Motor neuron (in vitro differentiated cells): ENCODE data around the gene EXT2. TPM values are rescaled to one million over a fixed set of nuclear protein-coding genes. Genes with fewer than 3 reads are reported as not detected.

Source experiments
- ATAC-seq, 8 experiments: fragments of 200-7000 bp; cut with Tn5 transposase; replicated peaks in 6 of 8; 2 replicates each; pipeline ENCODE4 v1.8.0; 2021; ENCODE audit warnings: mild to moderate bottlenecking in 8 of 8, moderate library complexity in 8 of 8
- H3K27ac ChIP-seq, 2 donors: fragments of 250-450 bp; sonication (Bioruptor Pico); 2 replicates each; pipeline ENCODE4 v1.9.0; 2021; ENCODE audit warnings: antibody characterized with exemption in 2 of 2, mild to moderate bottlenecking in 2 of 2, moderate library complexity in 1 of 2
- H3K4me1 ChIP-seq, 2 donors: fragments of 250-450 bp; sonication (Bioruptor Pico); replicated peaks in 1 of 2; 2 replicates each; pipeline ENCODE4 v1.6.1; 2021; ENCODE audit warnings: antibody characterized with exemption in 2 of 2, mild to moderate bottlenecking in 2 of 2, moderate library complexity in 1 of 2
- H3K4me3 ChIP-seq, 5 donors: fragments of 250-450 bp; sonication (Bioruptor Pico); 2 replicates each; pipeline ENCODE4 v1.9.0; 2021; ENCODE audit warnings: antibody characterized with exemption in 5 of 5, mild to moderate bottlenecking in 5 of 5, moderate library complexity in 4 of 5
- WGBS, 10 experiments: fragments of 450-650 bp; shearing (Covaris generic); methylation state at CpG; one replicate each; pipeline ENCODE4 v1.0.0; 2022; 5-methylcytosine and 5-hydroxymethylcytosine counted together
- in situ Hi-C, 9 experiments: fragments of 400-800 bp; cut with MboI; loops; one replicate each; pipeline ENCODE4 v1.15.0; 2021; ENCODE audit warnings: low sequenced_read_pairs in 9 of 9, low pct_unique_long_range_greater_than_20kb in 2 of 9; ENCODE audit not compliant: unreplicated experiment in 9 of 9
- total RNA-seq, 8 experiments: library from RNA; unstranded; fragments of 300-600 nt; gene quantifications; 2 replicates each; pipeline versions ENCODE4 v1.2.3 to v1.2.4, GENCODE V29; 2022

The EXT2 gene
- total RNA-seq, 8 experiments from 2014 or later: 29.3 to 96.9 (median 48.8) TPM

GRCh38 chr11:44263738-44264437 is 168.4 kb downstream of the EXT2 start:
- ATAC-seq: peak in 2 of 8 experiments; percentile 23 to 87
- peaks cover 0 to 4% of the 10 kb centered on the region in 2 donors for H3K4me1 ChIP-seq
- no peak overlapping the region for H3K4me3 ChIP-seq
- 50 to 100% (median 77%) methylated on average over 1 to 5 of the region's 20 CpGs; no CpG with 5 or more reads in 4 of the 10 experiments for WGBS, 10 experiments
- no peak overlapping the region for H3K27ac ChIP-seq
- in situ Hi-C loops: no loop called here

- H3K4me1 ChIP-seq: peaks cover 0 to 4% of the 10 kb centered on the region in 2 donors
- 76 to 100% (median 83%) methylated on average over 1 to 3 of the region's 8 CpGs; no CpG with 5 or more reads in 7 of the 10 experiments for WGBS, 10 experiments
- H3K4me3 ChIP-seq: no peak overlapping the region
- no peak overlapping the region for H3K27ac ChIP-seq
- in situ Hi-C loops: no loop called here
- peak in 1 of 8 experiments; percentile 18 for ATAC-seq
Measured at GRCh38 chr11:44264438-44264749, 168.9 kb downstream of the EXT2 start.

GRCh38 chr11:44264761-44265160 is 169.3 kb downstream of the EXT2 start:
- no peak for ATAC-seq
- H3K27ac ChIP-seq: no peak overlapping the region
- H3K4me3 ChIP-seq: no peak overlapping the region
- in situ Hi-C loops: no loop called here
- WGBS, 10 experiments: 100% methylated on average over 3 of the region's 22 CpGs; no CpG with 5 or more reads in 9 of the 10 experiments
- H3K4me1 ChIP-seq: peaks cover 0 to 4% of the 10 kb centered on the region in 2 donors

GRCh38 chr11:44266056-44266780 is 170.7 kb downstream of the EXT2 start:
- ATAC-seq: no peak
- H3K4me3 ChIP-seq: no peak overlapping the region
- H3K4me1 ChIP-seq: peaks cover 0 to 4% of the 10 kb centered on the region in 2 donors
- 48 to 100% (median 67%) methylated on average over 1 to 9 of the region's 9 CpGs; no CpG with 5 or more reads in 3 of the 10 experiments for WGBS, 10 experiments
- H3K27ac ChIP-seq: no peak overlapping the region
- in situ Hi-C loops: no loop called here

DNA sequence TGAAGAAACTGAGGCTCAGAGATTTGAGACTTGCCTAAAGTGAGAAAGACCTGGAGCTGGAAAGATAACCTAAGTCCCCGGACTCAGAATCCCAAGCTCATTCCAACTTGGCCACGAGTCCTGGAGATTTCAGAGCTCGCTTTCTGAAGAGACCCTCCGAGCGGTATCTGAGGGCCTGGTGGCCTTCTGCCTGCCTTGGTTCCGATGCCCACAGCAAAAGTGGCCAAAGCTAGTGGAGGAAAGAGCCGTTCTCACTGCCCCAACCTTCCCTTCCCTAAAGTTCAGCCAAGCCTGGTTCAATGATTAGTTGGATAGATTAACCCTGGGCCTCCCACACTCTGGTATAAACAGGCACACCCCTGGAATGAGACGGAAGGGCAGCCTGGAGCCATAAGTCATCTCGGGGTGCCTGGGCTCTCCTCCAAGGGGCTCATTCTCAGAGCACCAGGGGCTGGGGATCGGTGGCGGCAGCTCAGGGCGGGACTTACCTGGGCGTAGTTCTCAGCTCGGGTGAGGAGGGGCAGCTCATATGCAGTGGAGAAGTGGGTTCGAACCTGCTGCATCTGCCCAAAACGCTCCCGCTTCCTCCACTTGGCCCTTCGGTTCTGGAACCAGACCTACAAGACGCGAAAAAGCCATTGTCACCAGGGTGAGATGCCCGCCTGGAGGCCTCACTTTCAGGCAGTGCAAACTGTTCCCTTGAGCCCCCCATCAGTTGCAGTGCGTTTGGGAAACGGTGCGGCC is 171.7 kb downstream of the EXT2 start:
- H3K4me1 ChIP-seq: peaks cover 0 to 4% of the 10 kb centered on the region in 2 donors
- in situ Hi-C loops: no loop called here
- WGBS, 10 experiments: 74 to 95% (median 80%) methylated on average over 2 to 13 of the region's 24 CpGs; no CpG with 5 or more reads in 3 of the 10 experiments
- ATAC-seq: no peak
- H3K27ac ChIP-seq: no peak overlapping the region
- no peak overlapping the region for H3K4me3 ChIP-seq

GRCh38 chr11:44267750-44268613 is 172.5 kb downstream of the EXT2 start:
- 66 to 100% (median 83%) methylated on average over 1 to 7 of the region's 8 CpGs; no CpG with 5 or more reads in 3 of the 10 experiments for WGBS, 10 experiments
- Histone ChIP-seq H3K4me1 (peaks cover 2 to 4% of the 10 kb centered on the region in 2 donors), H3K27ac (no peak overlapping the region), H3K4me3 (no peak overlapping the region)
- no peak for ATAC-seq
- in situ Hi-C loops: no loop called here

GRCh38 chr11:44268614-44269080 is 173.2 kb downstream of the EXT2 start:
- ATAC-seq: no peak
- Histone ChIP-seq H3K4me3 (no peak overlapping the region), H3K4me1 (peaks cover 4 to 6% of the 10 kb centered on the region in 2 donors), H3K27ac (no peak overlapping the region)
- in situ Hi-C loops: no loop called here
- 0 to 83% (median 61%) methylated on average over 1 to 3 of the region's 5 CpGs; no CpG with 5 or more reads in 4 of the 10 experiments for WGBS, 10 experiments

DNA sequence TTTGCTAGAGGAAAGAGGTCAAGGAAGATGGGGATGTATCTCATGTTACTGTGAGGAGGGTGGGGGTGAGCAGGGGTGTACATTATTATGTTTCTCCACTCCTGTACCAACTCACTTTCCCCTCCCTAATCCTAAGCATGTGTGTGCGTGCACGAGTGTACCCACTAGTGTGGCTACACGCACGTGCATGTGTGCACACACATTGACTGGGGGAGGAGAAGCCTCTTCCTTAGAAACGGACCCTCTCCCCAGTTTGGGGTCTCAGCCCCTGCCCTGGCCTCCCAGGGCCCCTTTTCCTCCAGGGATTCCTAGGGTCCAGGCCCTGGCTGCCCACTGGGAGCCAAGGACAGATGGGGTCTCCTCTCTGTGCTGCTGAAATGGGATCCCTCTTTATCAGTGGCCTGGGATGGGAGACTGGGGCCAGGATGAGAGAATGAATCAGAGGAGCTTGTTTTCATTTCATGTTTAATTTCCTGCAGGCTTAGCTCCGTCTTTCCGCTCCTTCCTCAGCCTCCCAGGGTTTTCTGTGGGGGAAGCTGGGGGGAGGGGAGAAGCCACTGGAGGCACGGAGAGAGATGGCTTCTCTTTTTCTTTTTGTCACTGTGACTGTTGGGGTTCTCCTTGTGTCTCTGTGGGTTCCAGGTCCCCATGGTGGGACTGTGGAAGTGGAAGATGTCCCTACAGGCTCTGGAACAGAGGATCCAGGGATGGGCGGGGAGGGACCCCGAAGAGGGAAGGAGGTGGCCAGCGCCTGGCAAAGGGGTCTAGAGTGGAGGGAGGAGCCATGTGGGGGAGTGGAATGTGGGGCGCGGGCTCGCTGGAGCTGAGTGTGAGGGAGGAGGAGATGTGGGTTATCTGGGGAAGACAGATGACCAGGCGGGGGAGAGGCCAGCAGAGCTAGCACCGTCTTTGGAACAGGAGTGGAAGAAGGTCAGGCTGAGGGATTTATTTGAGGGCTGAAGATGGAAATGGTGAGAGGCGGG is 174.2 kb downstream of the EXT2 start:
- no peak overlapping the region for H3K27ac ChIP-seq
- 0 to 100% (median 83%) methylated on average over 1 to 5 of the region's 17 CpGs; no CpG with 5 or more reads in 2 of the 10 experiments for WGBS, 10 experiments
- no peak overlapping the region for H3K4me3 ChIP-seq
- no peak for ATAC-seq
- in situ Hi-C loops: no loop called here
- peaks cover 0 to 6% of the 10 kb centered on the region in 2 donors for H3K4me1 ChIP-seq

- WGBS, 10 experiments: 51 to 71% (median 70%) methylated on average over 1 to 4 of the region's 20 CpGs; no CpG with 5 or more reads in 7 of the 10 experiments
- ATAC-seq: peak in 3 of 8 experiments; percentile 96 to 98 (median 97)
- Histone ChIP-seq H3K4me3 (no peak overlapping the region), H3K27ac (no peak overlapping the region), H3K4me1 (peaks cover 0 to 6% of the 10 kb centered on the region in 2 donors)
- in situ Hi-C loops: no loop called here
Measured at GRCh38 chr11:44270403-44271273, 175.2 kb downstream of the EXT2 start.

DNA sequence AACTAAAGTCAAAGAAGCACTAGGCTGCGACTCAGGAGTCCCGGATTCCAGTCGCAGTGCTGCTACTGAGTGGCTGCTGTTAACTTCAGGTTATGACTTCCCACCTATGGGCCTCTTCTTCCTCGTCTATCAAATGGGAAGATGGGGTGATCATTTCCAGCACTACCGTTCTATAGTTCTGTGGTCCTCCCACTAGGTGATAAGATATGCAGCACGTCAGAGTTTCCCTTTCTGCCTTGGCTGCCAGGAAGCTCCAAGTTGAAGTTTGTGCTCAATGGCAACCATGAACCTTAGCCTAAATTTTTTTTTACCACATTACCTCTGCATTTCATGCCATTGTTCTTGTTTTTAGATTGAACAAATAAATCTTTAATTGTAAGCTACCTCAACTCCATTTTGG is 175.8 kb downstream of the EXT2 start:
- in situ Hi-C loops: no loop called here
- Histone ChIP-seq H3K27ac (no peak overlapping the region), H3K4me1 (peaks cover 0 to 6% of the 10 kb centered on the region in 2 donors), H3K4me3 (no peak overlapping the region)
- WGBS, 10 experiments: 65 to 100% (median 88%) methylated on average over 1 to 6 of the region's 6 CpGs; no CpG with 5 or more reads in 2 of the 10 experiments
- ATAC-seq: no peak

- in situ Hi-C loops: no loop called here
- no peak overlapping the region for H3K27ac ChIP-seq
- H3K4me1 ChIP-seq: peaks cover 0 to 6% of the 10 kb centered on the region in 2 donors
- 57 to 67% (median 65%) methylated on average over 1 of the region's 1 CpG; no CpG with 5 or more reads in 6 of the 10 experiments for WGBS, 10 experiments
- no peak overlapping the region for H3K4me3 ChIP-seq
- no peak for ATAC-seq
Measured at GRCh38 chr11:44274404-44274803, 178.9 kb downstream of the EXT2 start.
